H1 (cell line): ENCODE data around the gene NAP1L5. TPM values are rescaled to one million over a fixed set of nuclear protein-coding genes. Genes with fewer than 3 reads are reported as not detected.

Experiments used
- CTCF ChIA-PET: fragments of 300-600 bp; sonication (Branson Sonifier 250); formaldehyde crosslinking; loops from one replicate; lab custom pipeline; 2021; ENCODE audit not compliant: partially characterized antibody; lab: Charles Lee
- POLR2A ChIA-PET: fragments of 300-600 bp; sonication (Branson Sonifier 250); formaldehyde crosslinking; loops from one replicate; lab custom pipeline; 2021; ENCODE audit warnings: inconsistent platforms; ENCODE audit not compliant: partially characterized antibody; lab: Charles Lee
- DNase-seq, 2 experiments: peaks; one replicate each; pipeline versions ENCODE4 v3.0.0 to v3.0.0-alpha.2; 2010 to 2022; ENCODE audit warnings: low spot score in 2 of 2, low read depth in 1 of 2, mixed read lengths in 1 of 2
- FAIRE-seq: peaks from 2 replicates; lab custom pipeline; 2011; peaks lifted over from hg19 to GRCh38; lab: Jason Lieb, UNC
- H2AFZ ChIP-seq: 2 replicates; pipeline ENCODE4 v1.8.1; 2012; ENCODE audit warnings: low read length, inconsistent platforms
- H2AK5ac ChIP-seq: 2 replicates; pipeline ENCODE4 v1.6.1; 2013; ENCODE audit warnings: low read depth, low read length
- H2BK120ac ChIP-seq: replicated peaks from 2 replicates; pipeline ENCODE3; 2013; ENCODE audit warnings: low read depth, low read length, inconsistent platforms
- H2BK12ac ChIP-seq: 2 replicates; pipeline ENCODE4 v1.6.1; 2013; ENCODE audit warnings: low read depth, low read length
- H2BK15ac ChIP-seq: 2 replicates; pipeline ENCODE4 v1.6.1; 2013; ENCODE audit warnings: low read length
- H2BK20ac ChIP-seq: 2 replicates; pipeline ENCODE4 v1.6.1; 2013; ENCODE audit warnings: low read length
- H2BK5ac ChIP-seq: 2 replicates; pipeline ENCODE4 v1.6.1; 2013; ENCODE audit warnings: low read depth, low read length
- H3K14ac ChIP-seq: 2 replicates; pipeline ENCODE4 v1.6.1; 2013; ENCODE audit warnings: inconsistent platforms; ENCODE audit not compliant: insufficient read length
- H3K18ac ChIP-seq: 2 replicates; pipeline ENCODE4 v1.6.1; 2013; ENCODE audit warnings: low read length; ENCODE audit errors: extremely low read depth
- H3K23ac ChIP-seq: 2 replicates; pipeline ENCODE4 v1.6.1; 2013; ENCODE audit warnings: inconsistent platforms; ENCODE audit not compliant: insufficient read length
- H3K23me2 ChIP-seq: 2 replicates; pipeline ENCODE4 v1.6.1; 2013; ENCODE audit warnings: low read depth, low read length
- H3K27ac ChIP-seq: 2 replicates; pipeline ENCODE4 v1.6.1; 2011; ENCODE audit warnings: low read depth, low read length, inconsistent platforms
- H3K27me3 ChIP-seq, 4 experiments: replicated peaks in 1 of 4; 1 replicate in 1 of 4; 2 replicates in 3 of 4; pipeline versions ENCODE4 v1.6.1 to v1.8.1; 2011 to 2013; ENCODE audit warnings: low read length in 3 of 4, mild to moderate bottlenecking in 3 of 4, inconsistent platforms in 2 of 4, mixed read lengths in 2 of 4, moderate library complexity in 1 of 4; ENCODE audit not compliant: control insufficient read depth in 3 of 4, insufficient read depth in 3 of 4; ENCODE audit errors: extremely low read depth in 1 of 4
- H3K36me3 ChIP-seq, 4 experiments: 2 replicates each; pipeline versions ENCODE4 v1.6.1 to v1.8.1; 2011 to 2013; ENCODE audit warnings: mild to moderate bottlenecking in 4 of 4, low read length in 3 of 4, moderate library complexity in 2 of 4, control low read depth in 1 of 4, inconsistent platforms in 1 of 4; ENCODE audit not compliant: insufficient read depth in 4 of 4, control insufficient read depth in 2 of 4
- H3K4ac ChIP-seq: replicated peaks from 2 replicates; pipeline ENCODE3; 2013; ENCODE audit warnings: low read length, low read depth, mixed read lengths, inconsistent platforms; ENCODE audit not compliant: insufficient read length
- H3K4me1 ChIP-seq, 4 experiments: replicated peaks in 1 of 4; 1 replicate in 1 of 4; 2 replicates in 3 of 4; pipeline versions ENCODE4 v1.6.1 to v1.8.1; 2011 to 2013; ENCODE audit warnings: low read length in 3 of 4, inconsistent platforms in 2 of 4, mixed read lengths in 1 of 4; ENCODE audit not compliant: insufficient read depth in 4 of 4, control insufficient read depth in 3 of 4
- H3K4me2 ChIP-seq, 2 experiments: 2 replicates each; pipeline versions ENCODE4 v1.6.1 to v1.8.1; 2011 to 2013; ENCODE audit warnings: low read depth in 2 of 2, low read length in 2 of 2, control low read depth in 1 of 2, inconsistent platforms in 1 of 2, mild to moderate bottlenecking in 1 of 2; ENCODE audit not compliant: insufficient read depth in 1 of 2
- H3K4me3 ChIP-seq, 4 experiments: fragments of 200-600, 300-600 bp in 1 of 4; sonication (generic), shearing (Covaris generic), sonication (Bioruptor Twin) in 1 of 4; 2 replicates each; pipeline versions ENCODE4 v1.5.1 to v1.8.1; 2011 to 2016; ENCODE audit warnings: low read length in 4 of 4, low read depth in 3 of 4, control low read depth in 2 of 4, inconsistent platforms in 2 of 4, mild to moderate bottlenecking in 2 of 4, mixed read lengths in 1 of 4, moderate library complexity in 1 of 4; ENCODE audit not compliant: insufficient read depth in 2 of 4; ENCODE audit errors: extremely low read depth in 1 of 4
- H3K56ac ChIP-seq: replicated peaks from 2 replicates; pipeline ENCODE3; 2013; ENCODE audit warnings: low read depth, mild to moderate bottlenecking, mixed read lengths, low read length, inconsistent platforms; ENCODE audit not compliant: insufficient read length
- H3K79me1 ChIP-seq: 2 replicates; pipeline ENCODE4 v1.6.1; 2013; ENCODE audit warnings: low read depth, low read length, control low read depth
- H3K79me2 ChIP-seq, 2 experiments: 2 replicates each; pipeline versions ENCODE4 v1.6.1 to v1.8.1; 2012 to 2013; ENCODE audit warnings: low read length in 2 of 2, mild to moderate bottlenecking in 2 of 2, inconsistent platforms in 1 of 2; ENCODE audit not compliant: insufficient read depth in 2 of 2, control insufficient read depth in 1 of 2
- H3K9ac ChIP-seq, 4 experiments: replicated peaks in 1 of 4; 1 replicate in 1 of 4; 2 replicates in 3 of 4; pipeline versions ENCODE4 v1.6.1 to v1.8.1; 2011 to 2013; ENCODE audit warnings: low read depth in 3 of 4, low read length in 3 of 4, control low read depth in 2 of 4, mild to moderate bottlenecking in 2 of 4, moderate library complexity in 2 of 4, inconsistent platforms in 1 of 4; ENCODE audit errors: extremely low read depth in 1 of 4
- H3K9me3 ChIP-seq, 2 experiments: 2 replicates each; pipeline versions ENCODE4 v1.6.1 to v1.8.1; 2012 to 2013; ENCODE audit warnings: mild to moderate bottlenecking in 2 of 2, moderate library complexity in 2 of 2, control low read depth in 1 of 2, inconsistent platforms in 1 of 2, low read depth in 1 of 2, low read length in 1 of 2, mixed read lengths in 1 of 2; ENCODE audit not compliant: insufficient read depth in 2 of 2
- H4K20me1 ChIP-seq, 2 experiments: replicated peaks in 1 of 2; 2 replicates each; pipeline versions ENCODE3 to v1.8.1; 2011 to 2013; ENCODE audit warnings: inconsistent platforms in 2 of 2, low read length in 2 of 2, mild to moderate bottlenecking in 1 of 2; ENCODE audit not compliant: insufficient read depth in 2 of 2, control insufficient read depth in 1 of 2
- H4K5ac ChIP-seq: 2 replicates; pipeline ENCODE4 v1.6.1; 2013; ENCODE audit warnings: low read length, low read depth, mixed read lengths, inconsistent platforms; ENCODE audit not compliant: insufficient read length
- H4K8ac ChIP-seq: 2 replicates; pipeline ENCODE4 v1.8.0; 2013; ENCODE audit warnings: mild to moderate bottlenecking, moderate library complexity, low read length, inconsistent platforms; ENCODE audit not compliant: insufficient read depth; ENCODE audit errors: extremely low read depth
- H4K91ac ChIP-seq: replicated peaks from 2 replicates; pipeline ENCODE3; 2013; ENCODE audit warnings: low read length, mixed read lengths, inconsistent platforms; ENCODE audit not compliant: insufficient read length
- BRCA1 ChIP-seq: IDR thresholded peaks from 2 replicates; pipeline ENCODE4 v1.6.1; 2012; ENCODE audit warnings: low read depth, low read length, improper control_type of control experiment
- CHD2 ChIP-seq: IDR thresholded peaks from 2 replicates; pipeline ENCODE4 v1.6.1; 2012; ENCODE audit warnings: low read length, improper control_type of control experiment
- CREB1 ChIP-seq: IDR thresholded peaks from 2 replicates; pipeline ENCODE4 v1.6.1; 2012; ENCODE audit warnings: inconsistent platforms
- CTCF ChIP-seq, 3 experiments: IDR thresholded peaks; 1 replicate in 2 of 3; 2 replicates in 1 of 3; pipeline versions ENCODE4 v1.5.1 to v1.6.1; 2011; ENCODE audit warnings: low read length in 3 of 3, mild to moderate bottlenecking in 3 of 3, inconsistent platforms in 2 of 3, low read depth in 1 of 3, moderate library complexity in 1 of 3; ENCODE audit not compliant: insufficient read depth in 1 of 3; ENCODE audit errors: control extremely low read depth in 1 of 3
- GTF2F1 ChIP-seq: IDR thresholded peaks from 2 replicates; pipeline ENCODE4 v1.6.1; 2012; ENCODE audit warnings: low read depth, low read length, improper control_type of control experiment, borderline replicate concordance
- KDM4A ChIP-seq: IDR thresholded peaks from one replicate; pipeline ENCODE4 v1.7.1; 2012; ENCODE audit warnings: low read depth, mild to moderate bottlenecking, moderate library complexity, low read length, inconsistent platforms; ENCODE audit not compliant: severe bottlenecking
- KDM5A ChIP-seq: fragments of 200-600 bp; IDR thresholded peaks from 2 replicates; pipeline ENCODE4 v1.7.1; 2012; ENCODE audit warnings: mild to moderate bottlenecking, low read length, inconsistent platforms, mixed read lengths
- POLR2A ChIP-seq, 2 experiments: IDR thresholded peaks; 1 replicate in 1 of 2; 2 replicates in 1 of 2; pipeline ENCODE4 v1.6.1; 2011; ENCODE audit warnings: low read depth in 2 of 2, low read length in 2 of 2, mild to moderate bottlenecking in 2 of 2; ENCODE audit errors: control extremely low read depth in 1 of 2
- RAD21 ChIP-seq, 2 experiments: IDR thresholded peaks in 1 of 2; conservative IDR thresholded peaks in 1 of 2; 2 replicates each; pipeline ENCODE4 v1.6.1; 2011; ENCODE audit warnings: low read depth in 2 of 2, low read length in 2 of 2, improper control_type of control experiment in 1 of 2, inconsistent platforms in 1 of 2, mild to moderate bottlenecking in 1 of 2, moderate library complexity in 1 of 2
- SIX5 ChIP-seq: IDR thresholded peaks from 2 replicates; pipeline ENCODE4 v1.6.1; 2011; ENCODE audit warnings: mild to moderate bottlenecking, low read depth, low read length
- SP2 ChIP-seq: IDR thresholded peaks from 2 replicates; pipeline ENCODE4 v1.6.1; 2012; ENCODE audit warnings: mild to moderate bottlenecking, low read length, inconsistent platforms
- SRF ChIP-seq: IDR thresholded peaks from 2 replicates; pipeline ENCODE4 v1.6.1; 2011; ENCODE audit warnings: mild to moderate bottlenecking, low read depth, low read length, moderate library complexity
- WGBS, 2 experiments: shearing (Covaris generic) in 1 of 2; methylation state at CpG; one replicate each; pipeline versions ENCODE4 v1.1.6 to v1.1.7; 2013 to 2015; ENCODE audit warnings: low lambda C conversion rate in 2 of 2, mixed read lengths in 2 of 2, inconsistent platforms in 1 of 2, low coverage in 1 of 2, missing lambda C conversion rate in 1 of 2; ENCODE audit not compliant: insufficient replicate concordance in 2 of 2, insufficient coverage in 1 of 2, insufficient read length in 1 of 2; ENCODE audit errors: extremely low coverage in 1 of 2, missing lambda C conversion rate in 1 of 2; 5-methylcytosine and 5-hydroxymethylcytosine counted together
- polyA plus RNA-seq, 7 experiments: library from polyadenylated mRNA; depleted of rRNA in 3 of 7; stranded (reverse) in 5 of 7; unstranded in 2 of 7; fragments of >200 nt in 5 of 7; fragments of 200-250 nt in 2 of 7; gene quantifications; 1 replicate in 5 of 7; 2 replicates in 1 of 7; 4 replicates in 1 of 7; pipeline versions ENCODE4 v1.2.1 to v1.2.3, GENCODE V29; 2011 to 2013; ENCODE audit warnings: missing spikeins in 2 of 7, mixed read lengths in 2 of 7
- total RNA-seq: library from RNA; stranded (reverse); fragmentation: NEBNext Ultra II Directional; extraction: Animal tissue kit (Norgen Biotek cat#: 25700); gene quantifications from 2 replicates; pipeline ENCODE4 v1.2.1, GENCODE V29; 2021

Gene NAP1L5
- total and polyA plus RNA-seq, 2 of the 8 experiments (the other 6 are each of a cell fraction or from before 2014, with no cell fraction given), result 1.3 to 2.7 TPM

GRCh38 chr4:88713782-88714181 lies 16.2 kb upstream of the NAP1L5 start:
- H2BK20ac ChIP-seq, result no peak overlapping the region
- H3K27me3 ChIP-seq, result no peaks in the 10 kb centered on the region
- DNase-seq (no peak), FAIRE-seq (no peak)
- H2AK5ac ChIP-seq, result no peak overlapping the region
- H3K4me1 ChIP-seq, result no peaks in the 10 kb centered on the region
- no peak overlapping the region for H2AFZ ChIP-seq
- H4K91ac ChIP-seq, result no peak overlapping the region
- POLR2A ChIA-PET, result no interaction called here
- no peak overlapping the region for H3K4ac ChIP-seq
- H3K79me2 ChIP-seq, result no peaks in the 10 kb centered on the region
- H3K23ac ChIP-seq, result no peak overlapping the region
- no peak overlapping the region for H2BK120ac ChIP-seq
- H2BK15ac ChIP-seq, result no peak overlapping the region
- WGBS, 2 experiments, result 100% methylated on average over 1 of the region's 1 CpG; no CpG with 5 or more reads in 1 of the 2 experiments
- H3K23me2 ChIP-seq, result no peaks in the 10 kb centered on the region
- no peak overlapping the region for H3K18ac ChIP-seq
- peaks cover 3 to 5% of the 10 kb centered on the region in 2 experiments; a peak in 2 of 4 replicates for H3K9me3 ChIP-seq
- H3K36me3 ChIP-seq, result peaks cover 0 to 3% (median 0%) of the 10 kb centered on the region in 4 experiments; a peak in 1 of 8 replicates
- H4K8ac ChIP-seq, result no peak overlapping the region
- no peak overlapping the region for H3K4me2 ChIP-seq
- H2BK12ac ChIP-seq, result no peak overlapping the region
- H3K27ac ChIP-seq, result no peak overlapping the region
- no peaks in the 10 kb centered on the region for H4K20me1 ChIP-seq
- H2BK5ac ChIP-seq, result no peak overlapping the region
- H3K56ac ChIP-seq, result no peak overlapping the region
- H3K14ac ChIP-seq, result no peak overlapping the region
- H3K9ac ChIP-seq, result no peak overlapping the region
- H3K4me3 ChIP-seq, result no peak overlapping the region
- no peak overlapping the region for H4K5ac ChIP-seq
- CTCF ChIA-PET, result interaction anchor here (1.0 to 1.2 kb wide), 2 partner anchors 13 to 310 kb away, joined by 3 read pairs; no protein-coding TSS in a partner anchor
- H3K79me1 ChIP-seq, result no peaks in the 10 kb centered on the region
- TF ChIP-seq GTF2F1, result no peak
- TF ChIP-seq SP2, result no peak
- no peak for TF ChIP-seq KDM5A
- no peak for TF ChIP-seq RAD21 (IDR thresholded peaks at IDR 0.05 in 1 of 2, conservative IDR thresholded peaks at IDR 0.05 in 1 of 2; ENCODE audit: low read depth in 2 of 2, low read length in 2 of 2)
- no peak for TF ChIP-seq CHD2
- no peak for TF ChIP-seq SRF
- TF ChIP-seq KDM4A, result no peak
- TF ChIP-seq CTCF (IDR thresholded peaks at IDR 0.05; ENCODE audit: control extremely low read depth in 1 of 3, insufficient read depth in 1 of 3, low read depth in 1 of 3, low read length in 3 of 3), result no peak
- no peak for TF ChIP-seq BRCA1
- TF ChIP-seq POLR2A (IDR thresholded peaks at IDR 0.05; ENCODE audit: control extremely low read depth in 1 of 2, low read depth in 2 of 2, low read length in 2 of 2), result no peak
- TF ChIP-seq CREB1, result no peak
- no peak for TF ChIP-seq SIX5
